ENCODE results near the gene SEC31A. TPM values are rescaled to one million over a fixed set of nuclear protein-coding genes. Genes with fewer than 3 reads are reported as not detected.

The SEC31A gene
- total RNA-seq, 1 donor from 2014 or later: 178 TPM

- no peaks in the 10 kb centered on the region for H3K27me3 ChIP-seq (ENCODE audit: control insufficient read depth, insufficient read depth, low read length)
- no peaks in the 10 kb centered on the region for H3K36me3 ChIP-seq (ENCODE audit: control insufficient read depth, insufficient read depth, low read length)
- no peak for DNase-seq (ENCODE audit: low read depth)
- no peak overlapping the region for H3K4me3 ChIP-seq (ENCODE audit: low read depth, low read length)
- TF ChIP-seq, protein P1, sequence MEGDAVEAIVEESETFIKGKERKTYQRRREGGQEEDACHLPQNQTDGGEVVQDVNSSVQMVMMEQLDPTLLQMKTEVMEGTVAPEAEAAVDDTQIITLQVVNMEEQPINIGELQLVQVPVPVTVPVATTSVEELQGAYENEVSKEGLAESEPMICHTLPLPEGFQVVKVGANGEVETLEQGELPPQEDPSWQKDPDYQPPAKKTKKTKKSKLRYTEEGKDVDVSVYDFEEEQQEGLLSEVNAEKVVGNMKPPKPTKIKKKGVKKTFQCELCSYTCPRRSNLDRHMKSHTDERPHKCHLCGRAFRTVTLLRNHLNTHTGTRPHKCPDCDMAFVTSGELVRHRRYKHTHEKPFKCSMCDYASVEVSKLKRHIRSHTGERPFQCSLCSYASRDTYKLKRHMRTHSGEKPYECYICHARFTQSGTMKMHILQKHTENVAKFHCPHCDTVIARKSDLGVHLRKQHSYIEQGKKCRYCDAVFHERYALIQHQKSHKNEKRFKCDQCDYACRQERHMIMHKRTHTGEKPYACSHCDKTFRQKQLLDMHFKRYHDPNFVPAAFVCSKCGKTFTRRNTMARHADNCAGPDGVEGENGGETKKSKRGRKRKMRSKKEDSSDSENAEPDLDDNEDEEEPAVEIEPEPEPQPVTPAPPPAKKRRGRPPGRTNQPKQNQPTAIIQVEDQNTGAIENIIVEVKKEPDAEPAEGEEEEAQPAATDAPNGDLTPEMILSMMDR (IDR thresholded peaks at IDR 0.05; ENCODE audit: insufficient read depth, low read length, poor library complexity, severe bottlenecking): no peak
Measured at GRCh38 chr4:82892467-82892802, 1.5 kb upstream of the SEC31A start.

DNA sequence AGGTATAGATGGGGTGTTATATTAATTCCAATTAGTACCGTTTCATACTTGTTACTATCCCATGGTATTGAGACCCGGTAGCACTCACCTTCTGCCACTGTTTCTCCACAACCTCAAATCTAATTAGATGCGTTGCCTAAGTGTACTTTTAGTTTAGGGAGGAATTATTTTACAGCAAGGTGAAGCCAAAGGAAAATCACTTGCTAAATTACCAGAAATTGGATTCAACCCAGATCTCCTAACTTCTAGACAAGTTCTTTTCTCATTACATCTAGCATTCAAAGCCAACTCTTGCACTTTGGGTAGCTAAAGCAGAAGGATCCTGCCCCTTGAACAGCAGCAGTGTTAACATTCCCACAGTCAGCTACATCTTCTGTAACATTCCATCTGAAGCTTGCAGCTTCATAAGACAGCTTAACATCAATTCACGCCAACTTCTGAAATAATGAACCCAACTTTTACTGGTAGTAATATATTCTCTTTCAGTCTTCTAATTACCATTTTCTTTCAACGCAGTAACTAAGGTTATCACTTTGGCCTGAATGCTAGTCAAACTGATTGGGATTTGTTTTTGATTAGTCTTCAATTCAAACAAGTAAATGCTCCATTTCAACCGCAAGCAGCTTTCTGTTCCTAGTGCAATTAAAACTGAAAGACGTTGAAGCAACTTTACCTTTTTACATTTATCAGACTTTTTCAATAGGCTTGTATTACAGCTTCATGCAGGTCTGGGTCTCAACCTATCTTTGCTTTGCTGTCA is 934 bp upstream of the SEC31A start:
- H3K27me3 ChIP-seq (ENCODE audit: control insufficient read depth, insufficient read depth, low read length): no peaks in the 10 kb centered on the region
- no peaks in the 10 kb centered on the region for H3K36me3 ChIP-seq (ENCODE audit: control insufficient read depth, insufficient read depth, low read length)
- no peak for DNase-seq (ENCODE audit: low read depth)
- H3K4me3 ChIP-seq (ENCODE audit: low read depth, low read length): peak overlapping the region; percentile 88
- TF ChIP-seq, protein P1 (IDR thresholded peaks at IDR 0.05; ENCODE audit: insufficient read depth, low read length, poor library complexity, severe bottlenecking): no peak

- TF ChIP-seq, protein P1 (IDR thresholded peaks at IDR 0.05; ENCODE audit: insufficient read depth, low read length, poor library complexity, severe bottlenecking): no peak
- H3K4me3 ChIP-seq (ENCODE audit: low read depth, low read length): peak overlapping the region; percentile 88
- H3K27me3 ChIP-seq (ENCODE audit: control insufficient read depth, insufficient read depth, low read length): no peaks in the 10 kb centered on the region
- no peak for DNase-seq (ENCODE audit: low read depth)
- H3K36me3 ChIP-seq (ENCODE audit: control insufficient read depth, insufficient read depth, low read length): no peaks in the 10 kb centered on the region
Measured at GRCh38 chr4:82890528-82890900, 439 bp downstream of the SEC31A start.

DNA sequence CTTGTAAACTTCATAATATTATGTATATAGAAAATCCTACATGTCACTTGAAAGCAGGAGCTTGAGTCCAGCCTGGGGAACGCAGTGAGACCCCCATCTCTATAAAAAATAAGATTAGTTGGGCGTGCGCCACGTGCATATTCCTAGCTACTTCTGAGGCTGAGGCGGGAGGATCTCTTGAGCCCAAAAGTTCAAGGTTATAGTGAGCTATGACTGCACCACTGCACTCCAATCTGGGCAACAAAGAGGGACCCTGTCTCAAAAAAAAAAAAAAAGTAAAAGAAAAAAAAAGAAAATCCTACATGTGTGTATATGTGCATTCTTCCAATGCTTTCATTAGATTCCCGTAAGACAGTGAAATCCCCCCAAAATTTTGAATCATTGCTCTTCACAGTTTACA is 1.7 kb downstream of the SEC31A start:
- TF ChIP-seq, protein P1 (IDR thresholded peaks at IDR 0.05; ENCODE audit: insufficient read depth, low read length, poor library complexity, severe bottlenecking): no peak
- Histone ChIP-seq H3K36me3 (ENCODE audit: control insufficient read depth, insufficient read depth, low read length) (no peaks in the 10 kb centered on the region), H3K4me3 (ENCODE audit: low read depth, low read length) (peak overlapping the region; percentile 88), H3K27me3 (ENCODE audit: control insufficient read depth, insufficient read depth, low read length) (no peaks in the 10 kb centered on the region)
- no peak for DNase-seq (ENCODE audit: low read depth)

GRCh38 chr4:82886147-82886942 is 4.6 kb downstream of the SEC31A start:
- DNase-seq (ENCODE audit: low read depth): no peak

More at GRCh38 chr4:82886147-82886942, 4.6 kb downstream of the SEC31A start:
- TF ChIP-seq, protein P1 (IDR thresholded peaks at IDR 0.05; ENCODE audit: insufficient read depth, low read length, poor library complexity, severe bottlenecking): no peak
- Histone ChIP-seq H3K36me3 (ENCODE audit: control insufficient read depth, insufficient read depth, low read length) (no peaks in the 10 kb centered on the region), H3K4me3 (ENCODE audit: low read depth, low read length) (no peak overlapping the region), H3K27me3 (ENCODE audit: control insufficient read depth, insufficient read depth, low read length) (no peaks in the 10 kb centered on the region)
